ENCODE data around the gene FAM193A.

The FAM193A gene

GRCh38 chr4:2745981-2746806 is 209.7 kb downstream of the FAM193A start:
- TF ChIP-seq CTCF (IDR thresholded peaks at IDR 0.05; ENCODE audit: control insufficient read depth, insufficient read depth, low read depth, low read length, missing control alignments): no peak
- no peak overlapping the region for H3K4me3 ChIP-seq (ENCODE audit: control insufficient read depth, low read depth, low read length)
- DNase-seq (ENCODE audit: low read depth): no peak

- DNase-seq (ENCODE audit: low read depth): no peak
- TF ChIP-seq CTCF (IDR thresholded peaks at IDR 0.05; ENCODE audit: control insufficient read depth, insufficient read depth, low read depth, low read length, missing control alignments): no peak
- no peak overlapping the region for H3K4me3 ChIP-seq (ENCODE audit: control insufficient read depth, low read depth, low read length)
Observed at GRCh38 chr4:2746891-2747695, 210.6 kb downstream of the FAM193A start.

DNA sequence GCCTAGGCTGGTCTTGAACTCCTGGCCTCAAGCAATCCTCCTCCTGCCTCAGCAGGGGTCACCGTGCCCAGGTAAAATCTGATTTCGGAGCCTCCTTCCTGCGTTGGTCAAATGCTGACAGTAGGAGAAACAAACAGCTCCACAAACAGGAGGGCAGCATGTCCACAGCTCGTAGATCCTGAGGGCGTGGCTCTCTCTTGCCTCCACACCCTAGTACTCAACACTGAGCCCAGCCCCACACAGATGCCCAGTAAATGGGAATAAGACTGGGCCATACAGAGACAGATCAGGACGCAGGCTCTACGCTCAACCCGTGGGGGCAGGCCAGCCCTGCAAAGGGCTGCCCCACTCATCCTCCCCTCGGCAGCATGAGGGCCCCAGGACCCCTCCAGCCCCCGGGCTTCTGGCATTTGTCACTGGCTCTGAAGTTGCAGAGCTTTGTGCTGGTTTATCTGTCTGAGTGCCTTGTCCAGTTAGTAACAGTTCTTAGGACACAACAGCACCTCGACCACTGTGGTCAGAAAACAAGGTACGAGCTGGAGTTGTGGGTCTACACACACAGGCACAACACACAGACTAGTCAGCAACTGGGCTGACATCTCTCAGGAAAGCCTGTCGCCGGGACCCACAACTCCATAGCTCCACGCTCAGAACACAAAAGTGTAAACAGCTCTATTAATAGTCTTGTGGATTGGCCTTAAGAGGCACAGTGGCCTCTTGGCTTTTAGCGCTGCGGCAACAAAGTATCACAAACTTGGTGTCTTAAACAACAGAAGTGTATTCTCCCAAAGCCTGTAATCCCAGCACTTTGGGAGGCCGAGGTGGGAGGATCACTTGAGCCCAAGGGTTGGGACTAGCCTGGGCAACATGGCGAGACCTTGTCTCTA is 214.5 kb downstream of the FAM193A start:
- no peak overlapping the region for H3K4me3 ChIP-seq (ENCODE audit: control insufficient read depth, low read depth, low read length)
- TF ChIP-seq CTCF (IDR thresholded peaks at IDR 0.05; ENCODE audit: control insufficient read depth, insufficient read depth, low read depth, low read length, missing control alignments): no peak
- DNase-seq (ENCODE audit: low read depth): no peak

- no peak for DNase-seq (ENCODE audit: low read depth)
- H3K4me3 ChIP-seq (ENCODE audit: control insufficient read depth, low read depth, low read length): no peak overlapping the region
- TF ChIP-seq CTCF (IDR thresholded peaks at IDR 0.05; ENCODE audit: control insufficient read depth, insufficient read depth, low read depth, low read length, missing control alignments): no peak
Observed at GRCh38 chr4:2753436-2753835, 217.0 kb downstream of the FAM193A start.

GRCh38 chr4:2754848-2755819 is 218.7 kb downstream of the FAM193A start:
- H3K4me3 ChIP-seq (ENCODE audit: control insufficient read depth, low read depth, low read length): peak overlapping the region; percentile 85
- no peak for DNase-seq (ENCODE audit: low read depth)
- TF ChIP-seq CTCF (IDR thresholded peaks at IDR 0.05; ENCODE audit: control insufficient read depth, insufficient read depth, low read depth, low read length, missing control alignments): no peak

Measured in AG09309 (cell line).